OCI-LY7 (cell line): ENCODE measurements around the gene AFF2.

Experiments used
- EZH2phosphoT487 ChIP-seq: fragments of 200-600 bp; sonication (generic); IDR thresholded peaks from 2 replicates; pipeline ENCODE4 v1.6.1; 2018; ENCODE audit warnings: low read depth, borderline replicate concordance, mild to moderate bottlenecking, mixed run types, antibody characterized with exemption, low read length, moderate library complexity, mixed read lengths
- TF ChIP-seq, protein P1 (sequence below): fragments of 200-600 bp; sonication (generic); conservative IDR thresholded peaks from 2 replicates; pipeline ENCODE4 v1.5.1; 2014; ENCODE audit warnings: mild to moderate bottlenecking, antibody characterized with exemption, low read length, moderate library complexity, mixed read lengths

DNA sequence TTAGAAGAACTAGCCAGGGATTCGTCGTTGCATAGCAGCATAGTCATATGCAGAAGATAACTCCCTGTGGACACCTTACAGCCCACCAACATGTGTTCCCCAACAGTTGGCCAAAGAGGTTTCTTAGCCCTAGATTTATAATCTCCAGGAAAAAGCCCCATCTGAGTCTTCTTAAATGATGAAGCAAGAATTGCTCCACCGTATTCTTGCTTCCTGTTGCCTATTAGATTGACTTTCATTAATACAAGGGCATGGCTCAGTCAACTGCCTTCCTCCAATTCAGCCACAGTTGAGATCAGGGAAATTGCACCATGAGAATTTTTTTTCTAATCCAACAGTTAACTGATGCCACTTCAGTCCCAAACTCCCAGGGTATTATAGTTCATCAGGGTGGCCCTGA lies 5.2 kb upstream of the AFF2 start:
- TF ChIP-seq, protein P1, sequence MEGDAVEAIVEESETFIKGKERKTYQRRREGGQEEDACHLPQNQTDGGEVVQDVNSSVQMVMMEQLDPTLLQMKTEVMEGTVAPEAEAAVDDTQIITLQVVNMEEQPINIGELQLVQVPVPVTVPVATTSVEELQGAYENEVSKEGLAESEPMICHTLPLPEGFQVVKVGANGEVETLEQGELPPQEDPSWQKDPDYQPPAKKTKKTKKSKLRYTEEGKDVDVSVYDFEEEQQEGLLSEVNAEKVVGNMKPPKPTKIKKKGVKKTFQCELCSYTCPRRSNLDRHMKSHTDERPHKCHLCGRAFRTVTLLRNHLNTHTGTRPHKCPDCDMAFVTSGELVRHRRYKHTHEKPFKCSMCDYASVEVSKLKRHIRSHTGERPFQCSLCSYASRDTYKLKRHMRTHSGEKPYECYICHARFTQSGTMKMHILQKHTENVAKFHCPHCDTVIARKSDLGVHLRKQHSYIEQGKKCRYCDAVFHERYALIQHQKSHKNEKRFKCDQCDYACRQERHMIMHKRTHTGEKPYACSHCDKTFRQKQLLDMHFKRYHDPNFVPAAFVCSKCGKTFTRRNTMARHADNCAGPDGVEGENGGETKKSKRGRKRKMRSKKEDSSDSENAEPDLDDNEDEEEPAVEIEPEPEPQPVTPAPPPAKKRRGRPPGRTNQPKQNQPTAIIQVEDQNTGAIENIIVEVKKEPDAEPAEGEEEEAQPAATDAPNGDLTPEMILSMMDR = no peak
- no peak for TF ChIP-seq EZH2phosphoT487
